Karpas-422 (cell line): Measurements from ENCODE around the gene RAB3C. TPM values are rescaled to one million over a fixed set of nuclear protein-coding genes. Genes with fewer than 3 reads are reported as not detected.

Experiments
- DNase-seq: peaks from one replicate; pipeline ENCODE4 v3.0.0-alpha.2; 2015
- H2AFZ ChIP-seq: fragments of 200-600 bp; sonication (generic); 2 replicates; pipeline ENCODE4 v1.6.1; 2014; ENCODE audit warnings: antibody characterized with exemption, low read length, mixed read lengths
- H3K27ac ChIP-seq: fragments of 200-600 bp; sonication (generic); 2 replicates; pipeline ENCODE4 v1.5.1; 2014; ENCODE audit warnings: mild to moderate bottlenecking, low read length, moderate library complexity
- H3K27me3 ChIP-seq: fragments of 200-600 bp; sonication (generic); 2 replicates; pipeline ENCODE4 v1.6.1; 2014; ENCODE audit warnings: low read length, mixed read lengths
- H3K36me3 ChIP-seq: fragments of 200-600 bp; sonication (generic); 2 replicates; pipeline ENCODE4 v1.6.1; 2014; ENCODE audit warnings: low read length, mixed read lengths; ENCODE audit not compliant: insufficient read depth
- H3K4me1 ChIP-seq: fragments of 200-600 bp; sonication (generic); 2 replicates; pipeline ENCODE4 v1.6.1; 2014; ENCODE audit warnings: mild to moderate bottlenecking, low read length, mixed read lengths
- H3K4me2 ChIP-seq: fragments of 200-600 bp; sonication (generic); 2 replicates; pipeline ENCODE4 v1.6.1; 2014; ENCODE audit warnings: low read length, low read depth, mild to moderate bottlenecking; ENCODE audit not compliant: poor library complexity, severe bottlenecking
- H3K4me3 ChIP-seq: fragments of 200-600 bp; sonication (generic); 2 replicates; pipeline ENCODE4 v1.5.1; 2014; ENCODE audit warnings: mild to moderate bottlenecking, antibody characterized with exemption, low read length, mixed read lengths
- H3K79me2 ChIP-seq: fragments of 200-600 bp; sonication (generic); 2 replicates; pipeline ENCODE4 v1.6.1; 2014; ENCODE audit warnings: mild to moderate bottlenecking, low read length, mixed read lengths
- H3K9ac ChIP-seq: fragments of 200-600 bp; sonication (generic); 2 replicates; pipeline ENCODE4 v1.6.0; 2014; ENCODE audit warnings: low read length
- H3K9me2 ChIP-seq: fragments of 200-600 bp; sonication (generic), shearing (Covaris generic); replicated peaks from 2 replicates; pipeline ENCODE4 v1.6.0; 2014; ENCODE audit warnings: mild to moderate bottlenecking, low read length, moderate library complexity; ENCODE audit not compliant: insufficient read depth
- H3K9me3 ChIP-seq: fragments of 300-700, 200-600 bp; sonication (generic); 2 replicates; pipeline ENCODE4 v1.6.1; 2014; ENCODE audit warnings: low read length, mixed read lengths
- H4K20me1 ChIP-seq: fragments of 200-600 bp; sonication (generic); 2 replicates; pipeline ENCODE4 v1.6.1; 2014; ENCODE audit warnings: mild to moderate bottlenecking, antibody characterized with exemption, low read length, low read depth; ENCODE audit not compliant: insufficient read depth
- total RNA-seq: library from RNA; depleted of rRNA; stranded (reverse); fragments of >200 nt; shearing (Covaris generic); gene quantifications from 2 replicates; pipeline ENCODE4 v1.2.3, GENCODE V29; 2014; ENCODE audit warnings: low replicate concordance

The RAB3C gene
- total RNA-seq, 1 experiment from 2014 or later: not detected

DNA sequence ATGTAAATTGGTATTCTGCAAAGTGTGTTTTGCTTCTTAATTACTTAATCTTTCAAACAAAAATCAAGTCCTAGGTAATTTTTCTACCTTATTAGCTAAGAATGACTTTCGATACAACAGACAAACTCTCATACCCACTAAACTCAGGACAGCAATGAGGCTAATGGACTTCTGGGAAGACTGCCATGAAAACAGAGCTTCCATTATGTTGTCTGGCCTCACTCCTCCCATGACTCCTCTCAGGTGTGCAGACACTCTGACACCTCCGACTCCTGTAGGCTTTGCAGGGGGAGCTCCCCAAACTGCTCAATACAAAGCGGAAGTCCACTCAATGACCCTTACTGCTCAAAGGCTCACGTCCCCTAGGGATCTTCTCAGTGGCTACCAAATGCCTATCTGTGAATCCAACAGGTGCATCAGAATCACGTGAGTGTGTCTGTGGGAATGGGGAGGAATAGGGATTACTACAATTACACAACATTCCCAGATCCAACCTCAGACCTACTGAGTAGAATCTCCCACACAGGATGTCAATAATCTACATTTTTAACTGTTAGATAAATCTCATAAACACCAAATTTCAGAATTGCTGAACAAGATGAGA is 289.9 kb downstream of the RAB3C start:
- H2AFZ ChIP-seq: no peak overlapping the region
- no peaks in the 10 kb centered on the region for H3K9me3 ChIP-seq
- H3K9me2 ChIP-seq: no peaks in the 10 kb centered on the region
- H3K79me2 ChIP-seq: no peaks in the 10 kb centered on the region
- no peak overlapping the region for H3K4me2 ChIP-seq
- no peaks in the 10 kb centered on the region for H4K20me1 ChIP-seq
- H3K27ac ChIP-seq: no peak overlapping the region
- H3K27me3 ChIP-seq: no peaks in the 10 kb centered on the region
- H3K9ac ChIP-seq: no peak overlapping the region
- DNase-seq: no peak
- H3K36me3 ChIP-seq: no peaks in the 10 kb centered on the region
- H3K4me1 ChIP-seq: no peaks in the 10 kb centered on the region
- no peak overlapping the region for H3K4me3 ChIP-seq

DNA sequence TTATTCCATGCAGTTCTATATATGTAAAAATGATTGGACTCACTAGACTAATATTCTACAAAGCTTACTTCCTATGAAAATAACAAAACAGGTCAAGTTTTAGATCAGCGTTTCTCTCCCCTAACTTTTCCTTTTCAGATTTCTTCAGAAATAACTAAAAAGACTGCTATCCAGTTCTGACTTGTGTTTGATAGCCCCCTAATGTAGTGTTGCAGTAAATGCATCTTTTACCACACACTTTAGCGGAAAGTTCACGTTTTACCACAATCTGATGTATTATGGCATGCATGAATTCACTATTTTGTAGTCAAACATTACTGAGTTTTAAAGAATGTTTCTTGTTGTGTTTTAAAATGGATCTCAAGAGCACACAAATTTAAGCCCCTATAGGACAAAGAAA is 292.7 kb downstream of the RAB3C start:
- Histone ChIP-seq H3K9me2 (no peaks in the 10 kb centered on the region), H3K27ac (no peak overlapping the region), H3K27me3 (no peaks in the 10 kb centered on the region), H3K79me2 (no peaks in the 10 kb centered on the region), H3K9me3 (no peaks in the 10 kb centered on the region), H3K4me1 (no peaks in the 10 kb centered on the region), H3K4me3 (no peak overlapping the region), H3K36me3 (no peaks in the 10 kb centered on the region), H3K4me2 (no peak overlapping the region), H4K20me1 (no peaks in the 10 kb centered on the region), H2AFZ (no peak overlapping the region), H3K9ac (no peak overlapping the region)
- no peak for DNase-seq

DNA sequence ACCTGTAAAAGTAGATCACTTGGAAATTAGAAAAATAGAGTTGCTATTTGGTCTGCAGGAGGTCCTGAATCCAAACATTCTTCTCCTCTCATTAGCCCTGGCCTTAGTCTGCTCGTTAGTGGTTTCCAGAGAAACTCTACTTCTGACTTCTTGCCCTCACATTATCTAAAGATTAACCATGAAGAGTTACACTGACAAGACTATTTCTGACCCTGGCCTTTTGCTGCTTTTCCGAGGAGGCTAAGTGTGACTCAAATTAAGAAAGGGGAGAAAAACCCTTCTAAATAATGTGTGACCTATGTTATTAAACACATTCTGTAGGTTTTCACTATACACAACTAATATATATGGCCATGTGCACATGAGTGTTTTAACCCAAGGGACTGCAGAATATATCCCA is 302.4 kb downstream of the RAB3C start:
- H3K36me3 ChIP-seq: no peaks in the 10 kb centered on the region
- H2AFZ ChIP-seq: no peak overlapping the region
- no peaks in the 10 kb centered on the region for H3K9me3 ChIP-seq
- H3K4me3 ChIP-seq: no peak overlapping the region
- H3K9me2 ChIP-seq: no peaks in the 10 kb centered on the region
- H3K27ac ChIP-seq: no peak overlapping the region
- H3K4me1 ChIP-seq: no peaks in the 10 kb centered on the region
- no peaks in the 10 kb centered on the region for H4K20me1 ChIP-seq
- DNase-seq: no peak
- no peak overlapping the region for H3K9ac ChIP-seq
- no peaks in the 10 kb centered on the region for H3K79me2 ChIP-seq
- H3K4me2 ChIP-seq: no peak overlapping the region
- H3K27me3 ChIP-seq: no peaks in the 10 kb centered on the region

DNA sequence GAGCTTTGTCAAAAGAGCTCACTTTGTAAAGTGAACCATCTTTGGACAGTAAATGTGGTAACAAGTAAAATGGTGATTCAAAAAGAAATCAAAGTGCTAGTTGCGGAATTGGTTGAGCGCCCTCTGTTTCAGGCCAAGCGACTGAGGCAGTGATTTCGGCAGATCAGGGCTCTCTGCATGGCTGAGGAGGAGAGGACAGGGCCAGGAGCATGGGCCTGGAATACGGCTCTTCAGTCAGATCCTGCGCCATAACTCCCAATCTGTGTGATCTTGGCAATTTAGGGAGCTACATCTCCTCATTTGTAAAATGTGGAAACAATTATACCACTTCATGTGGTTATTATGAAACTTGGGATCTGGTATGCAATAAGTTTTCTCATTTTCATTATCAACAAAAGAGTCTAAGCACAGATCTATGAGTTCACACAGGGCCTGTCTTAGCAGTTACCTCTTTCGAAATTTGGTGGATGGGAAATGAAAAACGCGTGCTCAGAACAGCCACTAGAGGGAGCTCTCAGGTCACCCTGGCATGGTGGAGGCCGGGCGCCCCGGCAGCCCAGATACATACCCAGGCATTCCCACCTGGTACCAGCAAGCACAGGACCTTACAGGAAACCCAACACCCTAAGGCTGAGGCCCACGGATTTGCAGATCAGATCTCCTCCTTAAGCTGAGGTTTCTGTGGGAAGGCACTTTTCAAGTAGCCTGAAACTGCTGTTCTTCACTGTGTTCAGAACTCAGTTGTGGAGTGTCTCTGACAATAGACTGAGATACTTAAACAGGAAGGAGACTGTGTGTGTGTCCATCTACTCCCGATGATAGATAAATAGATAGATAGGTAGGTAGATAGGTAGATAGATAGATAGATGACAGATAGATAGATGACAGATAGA is 303.7 kb downstream of the RAB3C start:
- Histone ChIP-seq H3K9me3 (no peaks in the 10 kb centered on the region), H3K27me3 (no peaks in the 10 kb centered on the region), H3K9ac (no peak overlapping the region), H3K27ac (no peak overlapping the region), H3K36me3 (no peaks in the 10 kb centered on the region), H4K20me1 (no peaks in the 10 kb centered on the region), H3K9me2 (no peaks in the 10 kb centered on the region), H3K79me2 (no peaks in the 10 kb centered on the region), H2AFZ (no peak overlapping the region), H3K4me1 (no peaks in the 10 kb centered on the region), H3K4me3 (no peak overlapping the region), H3K4me2 (no peak overlapping the region)
- peak; percentile 76 for DNase-seq

DNA sequence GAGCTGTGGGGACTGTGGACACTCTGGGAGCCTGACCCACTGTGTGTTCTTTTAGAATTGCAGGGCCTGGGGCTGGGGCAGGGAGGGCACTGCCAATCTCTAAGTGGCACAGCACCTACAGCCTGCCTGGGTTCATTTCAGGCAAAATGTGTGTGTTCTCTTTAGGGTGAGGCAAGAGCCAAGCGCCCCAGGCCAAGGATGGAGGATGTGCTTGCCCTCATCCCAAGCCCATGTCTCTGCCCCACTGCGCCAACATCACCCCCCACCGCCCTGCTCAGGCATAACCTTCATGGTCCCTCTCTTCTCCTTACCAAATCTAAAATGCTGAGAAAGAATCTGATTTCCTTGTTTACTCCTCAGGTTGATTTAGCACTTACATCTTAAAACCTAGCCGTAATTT is 304.4 kb downstream of the RAB3C start:
- no peaks in the 10 kb centered on the region for H3K9me2 ChIP-seq
- no peaks in the 10 kb centered on the region for H4K20me1 ChIP-seq
- H3K4me3 ChIP-seq: no peak overlapping the region
- no peaks in the 10 kb centered on the region for H3K79me2 ChIP-seq
- no peak overlapping the region for H3K27ac ChIP-seq
- no peaks in the 10 kb centered on the region for H3K27me3 ChIP-seq
- H3K9ac ChIP-seq: no peak overlapping the region
- no peaks in the 10 kb centered on the region for H3K36me3 ChIP-seq
- no peaks in the 10 kb centered on the region for H3K4me1 ChIP-seq
- H2AFZ ChIP-seq: no peak overlapping the region
- H3K9me3 ChIP-seq: no peaks in the 10 kb centered on the region
- DNase-seq: no peak
- no peak overlapping the region for H3K4me2 ChIP-seq

DNA sequence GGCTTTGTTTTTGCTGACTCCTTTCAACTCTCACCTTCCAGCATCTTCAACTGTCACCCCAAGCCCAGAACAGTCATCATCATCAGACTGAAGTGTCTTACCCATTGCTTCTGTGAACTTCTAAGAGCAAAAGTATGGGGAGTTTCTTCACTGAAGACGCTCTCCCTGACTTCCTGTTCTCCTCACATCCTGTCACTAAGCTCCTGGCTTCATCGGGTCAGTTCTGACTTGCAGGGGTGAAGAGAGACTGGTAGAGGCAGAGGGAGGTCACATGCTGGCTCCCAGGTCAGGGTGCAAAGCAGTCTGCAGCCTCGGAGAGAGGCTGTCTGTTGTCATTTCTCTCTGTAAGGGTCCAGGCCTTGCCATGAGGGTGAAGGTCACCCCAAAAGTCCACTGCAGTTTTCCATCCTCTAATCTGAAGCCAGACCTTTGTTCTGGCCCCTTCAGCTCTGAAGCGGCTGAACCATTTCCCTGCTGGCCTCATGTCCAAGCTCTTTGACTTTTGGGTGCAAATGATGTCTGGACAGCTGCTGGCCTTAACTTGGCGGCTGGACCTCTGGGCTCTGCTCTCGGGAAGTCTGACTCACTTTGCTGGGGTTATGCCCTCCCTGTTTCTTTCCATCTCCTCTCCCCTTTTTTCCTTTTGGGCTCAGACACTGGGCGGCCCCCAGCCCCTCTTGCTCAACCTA is 305.0 kb downstream of the RAB3C start:
- Histone ChIP-seq H3K4me1 (no peaks in the 10 kb centered on the region), H3K27ac (no peak overlapping the region), H4K20me1 (no peaks in the 10 kb centered on the region), H3K9ac (no peak overlapping the region), H3K9me2 (no peaks in the 10 kb centered on the region), H3K36me3 (no peaks in the 10 kb centered on the region), H3K4me2 (no peak overlapping the region), H3K9me3 (no peaks in the 10 kb centered on the region), H3K4me3 (no peak overlapping the region), H3K79me2 (no peaks in the 10 kb centered on the region), H2AFZ (no peak overlapping the region), H3K27me3 (no peaks in the 10 kb centered on the region)
- no peak for DNase-seq

DNA sequence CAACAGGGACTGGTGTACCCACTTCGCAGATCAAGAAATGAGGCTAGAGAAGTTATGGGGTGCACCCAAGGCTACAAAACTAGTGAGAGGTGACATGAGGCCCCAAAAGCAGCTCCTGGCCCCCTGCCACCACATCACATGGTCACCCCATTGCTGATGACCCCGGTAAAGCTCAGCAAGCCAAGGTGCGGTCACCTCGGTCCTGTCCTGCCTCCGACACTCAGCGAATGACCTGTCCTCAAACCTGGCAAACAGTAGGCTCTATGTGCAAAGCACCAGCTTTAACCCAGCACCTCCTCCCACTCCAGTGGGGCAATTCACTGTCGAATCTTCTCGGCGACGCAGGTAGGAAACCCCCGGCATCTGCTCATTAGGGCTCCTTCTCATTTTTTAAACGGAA is 307.4 kb downstream of the RAB3C start:
- Histone ChIP-seq H4K20me1 (no peaks in the 10 kb centered on the region), H3K36me3 (no peaks in the 10 kb centered on the region), H3K27me3 (no peaks in the 10 kb centered on the region), H3K79me2 (no peaks in the 10 kb centered on the region), H3K9ac (no peak overlapping the region), H3K9me2 (no peaks in the 10 kb centered on the region), H3K9me3 (no peaks in the 10 kb centered on the region), H3K4me1 (no peaks in the 10 kb centered on the region), H3K4me3 (no peak overlapping the region), H3K27ac (no peak overlapping the region), H3K4me2 (no peak overlapping the region), H2AFZ (no peak overlapping the region)
- no peak for DNase-seq

DNA sequence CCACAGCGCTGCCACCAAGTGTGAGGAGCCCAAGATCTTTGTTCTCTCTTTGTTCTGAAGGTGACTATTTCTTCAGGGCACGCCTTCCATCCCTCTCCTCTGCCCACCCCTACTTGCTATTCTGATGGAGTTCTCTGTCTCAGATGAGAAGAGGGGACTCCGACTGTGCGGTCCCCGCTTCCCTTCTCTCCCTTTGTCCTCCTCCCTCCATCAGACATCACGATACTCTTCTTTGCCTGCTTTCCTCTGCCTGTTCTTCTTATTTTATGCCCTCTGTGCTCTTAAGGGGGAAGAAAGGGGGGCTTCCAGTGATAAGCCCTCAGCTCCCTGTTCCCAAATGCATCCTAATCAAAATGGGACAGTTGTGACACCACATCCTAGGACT is 307.8 kb downstream of the RAB3C start:
- Histone ChIP-seq H3K27ac (no peak overlapping the region), H3K79me2 (no peaks in the 10 kb centered on the region), H3K9me3 (no peaks in the 10 kb centered on the region), H3K27me3 (no peaks in the 10 kb centered on the region), H3K4me2 (no peak overlapping the region), H3K4me3 (no peak overlapping the region), H4K20me1 (no peaks in the 10 kb centered on the region), H3K9me2 (no peaks in the 10 kb centered on the region), H3K9ac (no peak overlapping the region), H3K36me3 (no peaks in the 10 kb centered on the region), H3K4me1 (no peaks in the 10 kb centered on the region), H2AFZ (no peak overlapping the region)
- DNase-seq: no peak
